ENCODE data around the gene ABCA1.
A peak's percentile ranks its signal among the peaks of the same experiment; 100 is the strongest.
"Not testable (repeated sequence)": the region's sequence is repeated elsewhere in the genome, so short reads cannot be mapped to it uniquely, and the experiment has no call there.

Gene ABCA1

DNA sequence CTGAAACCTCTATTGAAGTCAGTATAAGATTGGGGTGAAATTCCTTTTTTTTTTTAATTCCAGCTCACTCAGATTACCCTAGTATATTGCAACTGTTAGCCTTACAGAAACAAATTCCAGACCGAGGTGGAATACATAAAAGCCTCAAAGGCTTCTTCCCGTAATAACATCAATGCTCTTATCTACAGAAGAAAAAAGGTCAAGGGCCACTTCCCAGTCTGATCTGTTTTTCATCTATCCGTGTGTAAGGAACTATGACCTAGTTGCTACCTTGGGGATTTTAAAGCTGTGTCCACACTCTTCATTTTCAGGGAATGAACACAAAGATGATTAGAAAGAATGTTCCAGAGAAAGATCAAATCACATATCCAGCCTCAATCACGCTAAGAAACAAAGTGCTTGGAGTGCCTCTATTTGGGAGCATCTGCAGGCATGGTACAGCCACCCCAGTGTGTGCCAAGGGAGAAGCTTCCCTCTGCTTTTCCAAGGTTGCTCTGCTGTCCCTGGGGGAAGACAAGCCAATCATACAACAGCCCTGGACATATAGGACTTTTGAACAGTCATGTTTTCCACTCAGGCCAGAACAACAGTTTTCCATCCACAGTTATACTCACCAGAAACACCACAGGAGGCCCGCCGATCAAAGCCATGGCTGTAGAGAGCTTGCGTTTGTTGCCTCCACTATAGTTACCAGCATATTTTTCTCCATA lies 140.5 kb downstream of the ABCA1 start:
- DNase-seq = no peak

DNA sequence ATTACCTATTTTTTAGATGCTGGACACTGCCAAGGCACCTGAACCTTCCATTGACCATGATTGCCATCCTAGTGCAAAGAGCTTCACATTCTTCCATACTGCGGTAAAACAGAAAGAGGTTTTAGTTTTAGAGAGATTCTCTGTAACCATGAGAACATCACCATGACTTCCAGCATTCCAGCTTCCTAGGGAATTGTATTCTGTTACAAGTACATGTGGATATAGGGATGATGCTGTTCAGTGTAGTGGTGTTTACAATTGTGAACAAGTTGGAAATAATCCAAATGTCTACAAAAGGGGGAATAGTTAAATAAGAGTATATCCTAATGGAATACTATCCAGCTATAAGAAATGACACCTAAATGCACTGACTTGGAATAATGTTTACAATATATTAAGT lies 141.7 kb downstream of the ABCA1 start:
- no peak for DNase-seq

- no peak for DNase-seq
These were observed 143.9 kb downstream of the ABCA1 start for GRCh38 chr9:104784098-104784497.

GRCh38 chr9:104783588-104783987 lies 144.4 kb downstream of the ABCA1 start:
- no peak for DNase-seq

GRCh38 chr9:104780796-104781395 lies 147.1 kb downstream of the ABCA1 start:
- DNase-seq = peak; percentile 43

- DNase-seq = no peak
These were observed 147.9 kb downstream of the ABCA1 start for GRCh38 chr9:104779946-104780535.

GRCh38 chr9:104779334-104779733 lies 148.6 kb downstream of the ABCA1 start:
- DNase-seq = no peak

DNA sequence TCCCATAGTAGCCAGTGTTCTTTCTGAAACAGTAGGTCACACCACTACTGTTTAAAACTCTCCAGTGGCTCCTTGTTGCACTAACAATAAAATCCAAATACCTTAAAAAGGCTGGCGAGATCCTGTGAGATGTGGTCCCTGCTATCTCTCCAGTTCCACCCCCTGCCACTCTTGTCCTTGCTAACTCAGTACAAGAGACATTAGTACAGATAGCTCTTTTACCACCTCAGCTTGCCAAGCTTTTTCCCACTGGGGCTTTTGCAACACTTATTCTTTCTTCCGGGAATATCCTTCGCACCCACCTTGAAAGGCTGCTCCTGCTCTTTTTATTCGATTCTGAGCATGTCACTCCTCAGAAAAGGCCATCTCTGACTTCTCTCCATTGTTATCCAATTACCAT lies 149.2 kb downstream of the ABCA1 start:
- no peak for DNase-seq

- no peak for DNase-seq
These were observed 151.2 kb downstream of the ABCA1 start for GRCh38 chr9:104776797-104777196.

DNA sequence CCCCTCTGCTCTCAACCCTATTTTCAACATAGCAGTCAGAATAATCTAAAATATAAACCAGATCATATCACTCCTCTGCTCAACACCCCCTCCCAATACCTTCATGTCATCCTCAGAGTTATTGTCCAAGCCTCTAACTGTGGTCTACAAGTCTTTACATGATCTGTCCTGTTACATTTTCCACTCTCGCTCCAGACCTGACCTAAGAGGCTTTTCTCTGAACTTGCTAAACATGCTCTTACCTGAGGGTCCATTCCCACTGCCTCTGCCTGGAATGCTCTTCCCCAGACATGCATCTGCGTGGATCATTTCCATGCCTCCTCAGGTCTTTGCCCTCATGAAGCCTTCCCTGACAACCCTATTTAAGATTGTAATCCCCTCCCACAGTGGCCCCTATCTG lies 152.0 kb downstream of the ABCA1 start:
- no peak for DNase-seq

GRCh38 chr9:104775574-104775936 lies 152.4 kb downstream of the ABCA1 start:
- no peak for DNase-seq

DNA sequence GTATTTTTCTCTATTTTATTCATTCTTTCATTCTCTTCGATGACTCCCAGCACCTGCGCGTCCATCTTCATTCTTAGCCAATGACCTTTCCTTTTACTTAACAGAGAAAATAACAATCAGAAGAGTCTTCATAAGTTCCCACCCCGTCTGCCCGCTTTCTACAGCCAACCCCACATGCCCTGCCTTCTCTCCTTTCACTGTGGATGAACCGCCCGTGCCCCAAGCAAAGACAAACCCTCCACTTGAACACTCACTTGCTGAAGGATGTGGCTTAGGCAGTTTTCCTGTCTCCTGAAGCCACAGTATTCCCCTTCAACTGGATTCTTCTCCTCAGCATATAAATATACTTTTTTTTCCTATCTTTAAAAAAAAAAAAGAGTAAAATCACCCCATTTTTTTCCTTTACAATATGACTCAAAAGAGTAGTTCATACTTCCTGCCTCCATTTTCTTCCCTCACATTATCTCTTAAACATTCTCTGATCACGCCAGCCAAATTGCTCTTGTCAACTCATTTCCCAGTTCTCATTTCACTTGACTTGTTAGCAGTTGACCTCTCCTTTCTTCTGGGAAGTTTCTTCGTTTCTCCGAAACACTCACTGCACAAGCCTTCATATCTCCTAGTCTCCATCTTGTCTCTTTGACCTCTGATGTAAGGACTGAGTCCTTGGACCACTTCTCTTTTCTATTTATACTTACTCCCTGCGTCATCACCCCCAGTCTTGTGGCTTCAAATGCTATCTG lies 153.0 kb downstream of the ABCA1 start:
- DNase-seq = no peak

GRCh38 chr9:104774132-104774531 lies 153.8 kb downstream of the ABCA1 start:
- DNase-seq = no peak

GRCh38 chr9:104772714-104773510 lies 155.0 kb downstream of the ABCA1 start:
- DNase-seq = no peak

DNA sequence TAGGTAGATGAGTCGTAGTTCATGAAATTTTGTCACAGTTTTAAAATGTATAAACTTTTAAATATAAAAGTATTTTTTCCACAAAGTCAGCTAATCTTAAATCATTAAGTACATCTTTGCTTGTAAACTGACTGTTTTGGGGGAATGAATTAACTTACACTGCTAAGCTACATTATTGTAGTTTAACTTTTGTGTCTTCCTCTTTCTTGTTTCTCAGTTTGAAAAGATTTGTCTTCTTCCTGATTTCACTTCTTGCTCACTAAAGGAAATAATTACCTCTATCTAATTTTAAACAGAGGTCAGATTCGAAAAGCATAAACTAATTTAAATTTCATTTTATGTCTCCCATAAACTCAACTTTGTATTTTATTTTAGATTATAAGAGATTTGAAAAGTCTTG lies 158.3 kb downstream of the ABCA1 start:
- no peak for DNase-seq

GRCh38 chr9:104769029-104769428 lies 158.9 kb downstream of the ABCA1 start:
- not testable (repeated sequence) for DNase-seq

DNA sequence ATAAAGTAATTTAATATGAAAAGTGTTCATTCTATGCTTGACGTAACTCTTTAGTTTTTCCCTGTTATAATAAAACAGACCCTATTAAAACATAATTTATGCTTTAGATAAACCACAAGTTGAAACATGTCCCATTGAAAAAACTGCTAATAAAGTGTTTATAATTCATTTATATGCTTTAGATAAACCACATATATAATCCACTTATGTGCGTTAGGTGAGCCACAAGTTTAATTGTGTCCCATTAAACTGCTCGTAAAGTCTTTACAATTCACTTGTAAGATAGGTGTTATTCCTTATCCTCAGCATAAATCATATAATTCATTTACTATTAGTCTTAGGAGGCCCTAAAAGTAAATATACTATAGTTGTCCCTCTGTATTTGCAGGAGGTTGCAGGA lies 160.4 kb downstream of the ABCA1 start:
- no peak for DNase-seq

DNA sequence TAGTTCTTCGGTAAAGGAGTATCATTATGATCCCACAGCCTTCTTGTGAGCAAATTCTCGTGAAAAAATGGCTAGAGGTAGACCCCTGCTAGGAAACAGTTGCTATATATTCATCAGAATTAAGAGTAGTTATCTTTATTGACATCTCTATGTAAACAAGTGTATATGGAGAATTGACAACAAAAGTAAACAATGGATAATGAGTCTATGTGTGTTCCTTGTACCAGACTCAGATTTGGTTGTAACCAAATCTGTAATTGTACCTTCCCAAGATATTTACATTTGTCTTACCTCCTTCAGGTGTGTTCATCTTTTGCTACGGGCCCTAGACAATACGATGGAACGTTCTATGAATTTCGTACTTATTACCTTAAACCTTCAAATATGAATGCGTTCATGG lies 161.9 kb downstream of the ABCA1 start:
- DNase-seq = peak; percentile 46

GRCh38 chr9:104765138-104765537 lies 162.8 kb downstream of the ABCA1 start:
- no peak for DNase-seq

DNA sequence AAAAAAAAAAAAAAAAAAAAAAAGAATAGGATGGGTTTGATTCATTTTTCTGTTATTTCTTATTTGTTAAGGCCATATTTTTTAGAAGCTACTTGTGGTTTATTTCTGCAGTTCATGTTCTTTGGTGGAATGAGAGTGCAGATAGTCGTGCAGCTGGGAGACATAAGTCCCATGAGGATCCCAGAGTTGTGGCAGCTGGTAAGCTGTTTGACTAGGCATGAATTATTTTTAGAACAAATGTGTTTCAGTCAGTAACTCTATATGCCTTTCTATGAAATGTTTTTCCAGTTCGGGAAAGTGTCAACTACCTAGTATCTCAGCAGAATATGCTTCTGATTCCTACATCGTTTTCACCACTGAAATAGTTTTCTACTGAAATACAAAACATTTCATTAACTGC lies 169.0 kb downstream of the ABCA1 start:
- peak; percentile 71 for DNase-seq

DNA sequence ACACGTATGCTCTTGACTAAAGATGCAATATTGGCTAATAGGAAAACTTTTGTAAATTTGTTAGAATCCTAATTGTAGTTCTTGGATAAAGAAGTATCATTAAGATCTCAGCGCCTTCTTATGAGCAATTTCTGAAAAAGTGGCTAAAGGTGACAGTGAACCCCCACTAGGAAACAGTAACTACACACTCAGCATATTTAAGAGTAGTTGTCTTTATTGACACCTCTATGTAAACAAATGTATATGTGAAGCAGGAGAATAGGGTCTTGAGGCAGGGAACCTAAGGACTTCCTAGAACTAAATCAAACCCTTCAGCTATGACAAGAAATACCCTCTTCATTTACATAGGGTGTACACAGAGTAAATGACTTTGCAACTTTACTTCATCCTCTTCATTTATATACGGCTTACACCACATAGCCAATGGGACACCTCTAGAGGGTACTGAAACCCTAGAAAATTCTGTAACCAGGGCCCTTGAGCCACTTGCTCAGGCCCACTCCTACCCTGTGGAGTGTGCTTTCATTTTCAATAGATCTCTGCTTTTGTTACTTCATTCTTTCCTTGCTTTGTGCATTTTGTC lies 177.7 kb downstream of the ABCA1 start:
- DNase-seq = no peak

DNA sequence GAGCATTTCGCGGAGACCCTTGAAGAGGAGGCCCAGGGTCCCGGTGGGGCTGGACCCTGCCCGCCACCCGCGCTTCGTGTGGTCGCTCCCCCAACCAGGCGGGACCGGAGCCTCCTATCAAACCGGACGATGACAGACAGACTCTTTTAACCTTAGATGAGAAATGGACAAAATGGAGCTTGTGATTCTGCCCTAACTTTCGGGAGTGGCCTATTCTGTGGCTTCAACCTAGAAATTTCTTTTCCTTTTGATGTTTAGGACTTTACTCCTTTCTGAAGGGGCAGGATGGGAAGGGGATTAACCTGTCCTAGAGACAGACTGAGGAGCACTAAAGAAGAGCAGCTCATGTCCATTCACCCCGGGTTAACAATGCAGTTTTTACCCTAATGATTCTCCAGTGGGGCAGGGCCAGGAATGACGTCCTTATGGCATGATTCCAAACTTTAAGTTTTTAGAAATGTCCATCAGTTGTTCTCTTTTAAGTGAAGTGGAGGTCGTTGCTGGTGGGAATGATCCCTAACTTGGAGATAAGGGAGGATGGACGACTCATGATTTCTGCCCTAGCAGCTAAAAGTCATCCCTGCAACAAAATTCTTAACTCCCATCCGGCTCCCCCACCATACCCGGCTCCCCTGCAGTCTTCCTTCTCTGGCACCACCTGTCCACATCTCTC lies 179.5 kb downstream of the ABCA1 start:
- DNase-seq = peak; percentile 70

Measured in NCI-H69 (cell line).